HepG2 (cell line): Measurements from ENCODE around the gene IQCN. TPM values are rescaled to one million over a fixed set of nuclear protein-coding genes. Genes with fewer than 3 reads are reported as not detected.
A peak's percentile ranks its signal among the peaks of the same experiment; 100 is the strongest.

ENCODE experiments used
- AHDC1 ChIP-seq: sonication (generic); formaldehyde crosslinking; IDR thresholded peaks from 2 replicates; pipeline ENCODE4 v1.5.1; 2020; ENCODE audit warnings: mild to moderate bottlenecking, missing genetic modification reagents, borderline replicate concordance
- HHEX ChIP-seq: IDR thresholded peaks from 2 replicates; pipeline ENCODE4 v1.6.1; 2016; ENCODE audit warnings: control low read depth
- KLF13 ChIP-seq: sonication (generic); formaldehyde crosslinking; IDR thresholded peaks from 2 replicates; pipeline ENCODE4 v1.4.0; 2020; ENCODE audit warnings: mild to moderate bottlenecking, missing genetic modification reagents
- KLF9 ChIP-seq: IDR thresholded peaks from 2 replicates; pipeline ENCODE4 v1.6.1; 2016; ENCODE audit warnings: low read depth
- MIER2 ChIP-seq: IDR thresholded peaks from 2 replicates; pipeline ENCODE4 v1.6.1; 2016; ENCODE audit warnings: missing biosample characterization, missing genetic modification reagents
- NFIB ChIP-seq: sonication (generic); formaldehyde crosslinking; IDR thresholded peaks from 2 replicates; pipeline ENCODE4 v1.9.0; 2021; ENCODE audit warnings: missing genetic modification reagents, mild to moderate bottlenecking, borderline replicate concordance
- NR2F6 ChIP-seq, 2 experiments: IDR thresholded peaks; 2 replicates each; pipeline ENCODE4 v1.6.1; 2016; ENCODE audit warnings: antibody characterized with exemption in 1 of 2, mild to moderate bottlenecking in 1 of 2
- SSRP1 ChIP-seq: IDR thresholded peaks from 2 replicates; pipeline ENCODE4 v1.6.1; 2016; ENCODE audit warnings: control low read depth
- TRIM22 ChIP-seq: fragments of 450-650 bp; IDR thresholded peaks from 2 replicates; pipeline ENCODE4 v1.6.1; 2017
- WIZ ChIP-seq: sonication (generic); formaldehyde crosslinking; IDR thresholded peaks from 2 replicates; pipeline ENCODE4 v1.5.1; 2020; ENCODE audit warnings: mild to moderate bottlenecking, missing genetic modification reagents
- XRCC5 ChIP-seq: fragments of 200-400 bp; formaldehyde crosslinking; optimal IDR thresholded peaks from 2 replicates; pipeline ENCODE3; 2017; ENCODE audit warnings: mild to moderate bottlenecking, low read length
- ZBTB39 ChIP-seq: sonication (generic); formaldehyde crosslinking; IDR thresholded peaks from 2 replicates; pipeline ENCODE4 v1.5.0; 2020; ENCODE audit warnings: missing genetic modification reagents
- ZNF543 ChIP-seq: sonication (generic); formaldehyde crosslinking; IDR thresholded peaks from 2 replicates; pipeline ENCODE4 v1.4.0; 2020; ENCODE audit warnings: mild to moderate bottlenecking, missing genetic modification reagents
- ZNF609 ChIP-seq: sonication (generic); formaldehyde crosslinking; IDR thresholded peaks from 2 replicates; pipeline ENCODE4 v1.4.0; 2020; ENCODE audit warnings: mild to moderate bottlenecking, missing genetic modification reagents, borderline replicate concordance
- ZNF652 ChIP-seq: IDR thresholded peaks from 2 replicates; pipeline ENCODE4 v1.6.1; 2016; ENCODE audit warnings: low read depth, borderline replicate concordance
- ZSCAN12 ChIP-seq: sonication (generic); formaldehyde crosslinking; IDR thresholded peaks from 2 replicates; pipeline ENCODE4 v1.9.0; 2021; ENCODE audit warnings: mild to moderate bottlenecking, missing genetic modification reagents
- polyA plus RNA-seq, 8 experiments: library from polyadenylated mRNA; depleted of rRNA in 3 of 8; stranded (reverse) in 7 of 8; unstranded in 1 of 8; fragments of >200 nt; fragmentation: Illumina TruSeq in 4 of 8; extraction: Trizol in 4 of 8; gene quantifications; 2 replicates each; pipeline versions ENCODE4 v1.2.1 to v1.2.3, GENCODE V29; 2011 to 2016; ENCODE audit warnings: low read depth in 4 of 8, missing spikeins in 1 of 8, mixed read lengths in 1 of 8; ENCODE audit not compliant: insufficient read depth in 1 of 8
- total RNA-seq, 5 experiments: library from RNA; depleted of rRNA; stranded (reverse); fragments of >200 nt; fragmentation: Illumina TruSeq; extraction: Trizol; gene quantifications; 2 replicates each; pipeline ENCODE4 v1.2.3, GENCODE V29; 2016; ENCODE audit warnings: low read depth in 1 of 5

IQCN gene
- total and polyA plus RNA-seq, 2 of the 13 experiments (the other 11 are each of a cell fraction or from before 2014, with no cell fraction given): 0.04 to 0.18 TPM

GRCh38 chr19:18304458-18305310, 30.4 kb upstream of the IQCN start (continued):
- no peak; the same call in 1 of the 2 replicates for TF ChIP-seq AHDC1 (CRISPR knock-in tag)
- no peak for TF ChIP-seq MIER2
- TF ChIP-seq XRCC5: peak; percentile 8
- no peak for TF ChIP-seq SSRP1 (CRISPR knock-in tag)
- no peak for TF ChIP-seq NFIB
- no peak for TF ChIP-seq KLF13 (CRISPR knock-in tag)
- no peak for TF ChIP-seq ZNF652 (CRISPR knock-in tag)
- no peak for TF ChIP-seq KLF9
- no peak; the same call in none of the 2 replicates for TF ChIP-seq NR2F6 (IDR thresholded peaks at IDR 0.05)
- TF ChIP-seq NR2F6 (CRISPR knock-in tag; IDR thresholded peaks at IDR 0.05): peak; percentile 44
- peak; percentile 68; the same call in 1 of the 2 replicates for TF ChIP-seq ZNF609
- TF ChIP-seq HHEX (CRISPR knock-in tag): no peak
- peak; percentile 95 for TF ChIP-seq ZNF543
- no peak for TF ChIP-seq ZSCAN12 (CRISPR knock-in tag)
- no peak for TF ChIP-seq WIZ (CRISPR knock-in tag)
- no peak for TF ChIP-seq TRIM22
- TF ChIP-seq ZBTB39 (CRISPR knock-in tag): no peak
